ENCODE results near the gene UPB1.
"Not testable (repeated sequence)": the region's sequence is repeated elsewhere in the genome, so short reads cannot be mapped to it uniquely, and the experiment has no call there.

Gene UPB1

DNA sequence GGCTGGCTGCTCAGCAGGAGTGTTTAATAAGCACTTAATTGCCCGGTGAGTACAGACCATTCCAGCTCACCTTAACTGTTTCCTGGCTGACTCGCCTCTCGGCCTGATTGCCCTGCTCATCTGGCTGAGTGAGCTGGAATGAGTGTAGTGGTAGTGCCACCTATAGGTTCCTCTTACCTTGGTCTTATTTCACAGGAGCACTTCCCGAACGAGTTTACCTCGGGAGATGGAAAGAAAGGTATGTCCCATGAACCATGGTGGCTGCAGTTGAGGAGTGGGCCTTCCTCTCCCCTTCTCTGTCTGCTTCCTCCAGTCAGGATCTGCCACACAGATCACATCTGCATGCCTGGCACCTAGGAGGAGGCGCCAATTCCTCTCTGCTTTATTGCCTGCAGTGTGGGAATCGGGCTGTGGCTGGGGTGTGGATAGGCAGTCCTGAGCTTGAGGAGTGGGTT is 26.7 kb downstream of the UPB1 start:
- Histone ChIP-seq H3K9ac (ENCODE audit: insufficient read length) (no peak overlapping the region), H3K4me3 (no peak overlapping the region), H3K27ac (no peak overlapping the region), H3K9me3 (ENCODE audit: low read depth, low read length) (no peaks in the 10 kb centered on the region), H3K36me3 (ENCODE audit: insufficient read depth, low read length) (no peaks in the 10 kb centered on the region)
- no peak for DNase-seq (ENCODE audit: low read depth, low spot score)
- no peak for TF ChIP-seq POLR2AphosphoS5 (IDR thresholded peaks at IDR 0.05; ENCODE audit: borderline replicate concordance, low read depth, low read length)
- TF ChIP-seq FOXP2 (optimal IDR thresholded peaks at IDR 0.05; ENCODE audit: control extremely low read depth, extremely low read length, insufficient read depth) = no peak
- TF ChIP-seq EZH2 (IDR thresholded peaks at IDR 0.05) = no peak

DNA sequence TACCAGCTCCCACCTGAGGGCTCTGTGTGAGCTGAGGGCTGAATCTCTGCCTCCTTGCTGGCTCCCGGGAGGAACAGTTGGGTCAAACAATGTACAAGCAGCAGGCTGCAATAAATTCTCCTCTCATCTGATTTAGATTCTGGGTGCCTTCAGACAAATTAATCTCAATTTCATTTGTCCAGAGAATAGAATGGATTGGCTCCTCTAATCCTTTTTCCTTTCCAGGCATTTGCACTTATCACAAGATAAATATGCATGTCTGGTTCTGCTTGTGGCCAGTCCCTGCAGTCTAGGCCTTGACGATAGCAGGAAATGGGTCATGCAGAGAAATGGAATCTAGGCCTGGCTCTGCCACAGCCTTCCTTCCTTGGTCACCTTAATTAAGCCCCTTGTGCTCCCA is 28.7 kb downstream of the UPB1 start:
- Histone ChIP-seq H3K4me3 (no peak overlapping the region), H3K9me3 (ENCODE audit: low read depth, low read length) (no peaks in the 10 kb centered on the region), H3K27ac (no peak overlapping the region), H3K9ac (ENCODE audit: insufficient read length) (no peak overlapping the region), H3K36me3 (ENCODE audit: insufficient read depth, low read length) (no peaks in the 10 kb centered on the region)
- TF ChIP-seq FOXP2 (optimal IDR thresholded peaks at IDR 0.05; ENCODE audit: control extremely low read depth, extremely low read length, insufficient read depth) = no peak
- TF ChIP-seq POLR2AphosphoS5 (IDR thresholded peaks at IDR 0.05; ENCODE audit: borderline replicate concordance, low read depth, low read length) = no peak
- TF ChIP-seq EZH2 (IDR thresholded peaks at IDR 0.05) = no peak
- no peak for DNase-seq (ENCODE audit: low read depth, low spot score)

DNA sequence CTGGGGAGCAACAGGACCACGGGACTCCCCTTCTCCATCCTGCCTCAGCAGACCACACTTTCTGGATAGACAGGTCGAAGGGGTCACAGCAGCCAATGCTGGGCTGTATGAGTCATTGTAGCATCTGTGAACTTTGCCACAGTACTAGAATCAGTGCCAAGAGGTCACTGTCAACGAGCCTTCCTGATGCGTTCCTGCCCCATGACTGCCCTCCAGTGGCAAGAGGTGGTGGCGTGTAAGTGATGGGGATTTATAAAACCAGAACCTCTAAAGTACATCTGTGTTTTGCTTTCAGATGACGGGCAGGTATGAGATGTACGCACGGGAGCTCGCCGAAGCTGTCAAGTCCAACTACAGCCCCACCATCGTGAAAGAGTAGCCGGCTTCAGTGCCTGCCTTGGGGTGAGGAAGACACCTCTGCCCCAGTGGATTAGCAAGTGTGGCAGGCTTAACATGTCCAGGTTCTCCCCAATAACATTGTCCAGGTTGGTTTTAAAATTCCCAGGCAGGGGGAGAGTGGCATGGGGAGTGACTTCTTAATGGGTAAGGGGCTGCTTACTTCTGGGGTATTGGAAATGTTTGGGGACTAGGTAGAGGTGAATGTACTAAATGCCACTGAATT is 30.4 kb downstream of the UPB1 start:
- H3K4me3 ChIP-seq = no peak overlapping the region
- no peak overlapping the region for H3K27ac ChIP-seq
- DNase-seq (ENCODE audit: low read depth, low spot score) = no peak
- TF ChIP-seq POLR2AphosphoS5 (IDR thresholded peaks at IDR 0.05; ENCODE audit: borderline replicate concordance, low read depth, low read length) (no peak), FOXP2 (optimal IDR thresholded peaks at IDR 0.05; ENCODE audit: control extremely low read depth, extremely low read length, insufficient read depth) (no peak), EZH2 (IDR thresholded peaks at IDR 0.05) (no peak)
- H3K36me3 ChIP-seq (ENCODE audit: insufficient read depth, low read length) = no peaks in the 10 kb centered on the region
- H3K9ac ChIP-seq (ENCODE audit: insufficient read length) = no peak overlapping the region
- no peaks in the 10 kb centered on the region for H3K9me3 ChIP-seq (ENCODE audit: low read depth, low read length)

DNA sequence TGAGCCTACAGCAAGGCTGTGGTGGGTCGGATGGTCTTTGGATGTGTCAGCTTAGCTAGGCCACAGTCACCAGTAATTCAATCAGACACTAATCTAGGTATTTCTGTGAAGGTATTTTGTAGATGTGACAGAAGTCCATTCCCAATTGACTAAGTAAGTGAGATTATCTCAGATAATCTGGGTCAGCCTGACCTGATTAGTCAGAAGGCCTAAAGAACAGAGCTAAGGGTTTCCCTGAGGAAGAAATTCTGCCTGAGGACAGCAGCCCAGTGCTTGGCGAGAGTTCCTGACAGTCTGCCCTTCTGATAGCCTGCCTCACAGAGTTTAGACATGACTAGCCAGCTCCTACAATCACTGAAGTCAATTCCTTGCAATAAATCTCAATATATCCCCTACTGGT is 31.1 kb downstream of the UPB1 start:
- Histone ChIP-seq H3K27ac (no peak overlapping the region), H3K9ac (ENCODE audit: insufficient read length) (no peak overlapping the region), H3K36me3 (ENCODE audit: insufficient read depth, low read length) (no peaks in the 10 kb centered on the region), H3K4me3 (no peak overlapping the region), H3K9me3 (ENCODE audit: low read depth, low read length) (no peaks in the 10 kb centered on the region)
- TF ChIP-seq EZH2 (IDR thresholded peaks at IDR 0.05) = no peak
- TF ChIP-seq POLR2AphosphoS5 (IDR thresholded peaks at IDR 0.05; ENCODE audit: borderline replicate concordance, low read depth, low read length) = no peak
- no peak for TF ChIP-seq FOXP2 (optimal IDR thresholded peaks at IDR 0.05; ENCODE audit: control extremely low read depth, extremely low read length, insufficient read depth)
- no peak for DNase-seq (ENCODE audit: low read depth, low spot score)

DNA sequence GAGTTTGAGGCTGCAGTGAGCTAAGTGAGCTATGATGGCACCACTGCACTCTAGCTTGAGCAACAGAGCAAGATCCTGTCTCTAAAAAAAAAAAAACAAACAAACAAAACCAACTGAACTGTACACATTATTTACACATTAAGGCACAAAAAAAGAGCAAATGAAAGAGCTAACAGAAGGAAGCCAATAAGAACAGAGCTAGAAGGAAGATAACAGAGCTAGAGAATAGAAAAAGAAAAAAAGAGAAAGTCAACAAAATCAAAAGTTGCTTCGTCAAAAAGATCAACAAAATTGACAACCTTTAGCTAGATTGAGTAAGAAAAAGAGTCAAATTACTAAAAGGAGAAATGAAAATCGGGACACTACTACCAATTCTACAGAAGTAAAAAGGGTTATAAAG is 34.8 kb downstream of the UPB1 start:
- no peaks in the 10 kb centered on the region for H3K9me3 ChIP-seq (ENCODE audit: low read depth, low read length)
- DNase-seq (ENCODE audit: low read depth, low spot score) = no peak
- no peak overlapping the region for H3K27ac ChIP-seq
- no peaks in the 10 kb centered on the region for H3K36me3 ChIP-seq (ENCODE audit: insufficient read depth, low read length)
- H3K4me3 ChIP-seq = no peak overlapping the region
- TF ChIP-seq FOXP2 (optimal IDR thresholded peaks at IDR 0.05; ENCODE audit: control extremely low read depth, extremely low read length, insufficient read depth) (no peak), POLR2AphosphoS5 (IDR thresholded peaks at IDR 0.05; ENCODE audit: borderline replicate concordance, low read depth, low read length) (no peak), EZH2 (IDR thresholded peaks at IDR 0.05) (no peak)
- H3K9ac ChIP-seq (ENCODE audit: insufficient read length) = no peak overlapping the region

DNA sequence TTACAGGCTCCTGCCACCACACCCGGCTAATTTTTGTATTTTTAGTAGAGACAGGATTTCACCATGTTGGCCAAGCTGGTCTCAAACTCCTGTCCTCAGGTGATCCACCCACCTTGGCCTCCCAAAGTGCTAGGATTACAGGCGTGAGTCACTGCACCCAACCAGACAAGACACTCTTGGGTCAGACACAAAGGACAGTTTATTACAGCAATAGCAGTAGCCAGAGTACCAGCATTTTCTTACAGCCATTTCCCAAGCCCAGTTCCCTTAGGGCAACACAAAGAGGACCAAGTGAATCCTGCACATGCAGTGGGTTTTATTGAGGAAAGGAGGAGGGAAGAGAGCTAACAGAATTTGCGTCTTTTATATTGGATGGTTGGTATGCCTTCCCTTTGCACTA is 35.8 kb downstream of the UPB1 start:
- DNase-seq (ENCODE audit: low read depth, low spot score); H3K9me3 ChIP-seq (ENCODE audit: low read depth, low read length); H3K36me3 ChIP-seq (ENCODE audit: insufficient read depth, low read length); H3K9ac ChIP-seq (ENCODE audit: insufficient read length); H3K4me3 ChIP-seq; H3K27ac ChIP-seq: not testable (repeated sequence)

DNA sequence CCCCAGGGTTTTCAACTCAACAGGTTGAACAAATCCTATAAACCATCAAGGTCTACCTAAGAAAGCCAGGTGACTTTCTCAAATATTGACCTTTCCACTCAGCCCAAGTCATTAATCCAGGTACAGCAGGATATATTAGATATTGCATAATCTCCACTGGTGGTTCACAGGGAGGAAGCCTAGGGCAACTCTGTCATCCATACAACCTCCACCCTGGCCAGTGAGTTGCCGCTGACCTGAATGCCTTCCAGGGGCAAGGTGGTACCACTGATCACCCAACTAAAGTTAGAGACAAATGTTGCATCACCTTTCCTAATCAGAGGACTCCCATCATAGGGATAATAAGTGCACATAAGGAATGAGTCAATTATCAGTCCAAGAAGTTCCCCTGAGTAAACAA is 36.9 kb downstream of the UPB1 start:
- H3K9me3 ChIP-seq (ENCODE audit: low read depth, low read length) = no peaks in the 10 kb centered on the region
- H3K36me3 ChIP-seq (ENCODE audit: insufficient read depth, low read length) = no peaks in the 10 kb centered on the region
- no peak overlapping the region for H3K9ac ChIP-seq (ENCODE audit: insufficient read length)
- no peak overlapping the region for H3K27ac ChIP-seq
- no peak overlapping the region for H3K4me3 ChIP-seq
- DNase-seq (ENCODE audit: low read depth, low spot score) = no peak
- TF ChIP-seq FOXP2 (optimal IDR thresholded peaks at IDR 0.05; ENCODE audit: control extremely low read depth, extremely low read length, insufficient read depth) (no peak), EZH2 (IDR thresholded peaks at IDR 0.05) (no peak), POLR2AphosphoS5 (IDR thresholded peaks at IDR 0.05; ENCODE audit: borderline replicate concordance, low read depth, low read length) (no peak)

DNA sequence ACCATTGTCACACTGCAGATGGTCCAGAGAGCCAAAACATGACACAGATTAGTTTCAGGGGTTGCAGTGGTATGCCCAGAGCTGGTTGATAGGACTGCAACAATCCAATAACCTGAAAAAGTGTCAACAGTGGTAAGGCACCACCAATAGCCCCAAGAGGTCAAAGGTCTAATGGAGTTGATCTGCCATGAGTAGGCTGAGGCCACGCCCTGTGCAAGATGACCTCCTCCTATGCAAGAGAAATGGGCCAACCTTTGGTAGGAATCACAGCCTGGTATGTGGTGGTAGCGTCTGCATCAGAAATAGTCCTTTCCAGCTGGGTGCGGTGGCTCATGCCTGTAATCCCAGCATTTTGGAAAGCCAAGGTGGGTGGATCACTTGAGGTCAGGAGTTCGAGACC is 40.2 kb downstream of the UPB1 start:
- Histone ChIP-seq H3K9me3 (ENCODE audit: low read depth, low read length) (no peaks in the 10 kb centered on the region), H3K36me3 (ENCODE audit: insufficient read depth, low read length) (no peaks in the 10 kb centered on the region), H3K4me3 (no peak overlapping the region), H3K9ac (ENCODE audit: insufficient read length) (no peak overlapping the region), H3K27ac (no peak overlapping the region)
- TF ChIP-seq EZH2 (IDR thresholded peaks at IDR 0.05) (no peak), POLR2AphosphoS5 (IDR thresholded peaks at IDR 0.05; ENCODE audit: borderline replicate concordance, low read depth, low read length) (no peak), FOXP2 (optimal IDR thresholded peaks at IDR 0.05; ENCODE audit: control extremely low read depth, extremely low read length, insufficient read depth) (no peak)
- no peak for DNase-seq (ENCODE audit: low read depth, low spot score)

DNA sequence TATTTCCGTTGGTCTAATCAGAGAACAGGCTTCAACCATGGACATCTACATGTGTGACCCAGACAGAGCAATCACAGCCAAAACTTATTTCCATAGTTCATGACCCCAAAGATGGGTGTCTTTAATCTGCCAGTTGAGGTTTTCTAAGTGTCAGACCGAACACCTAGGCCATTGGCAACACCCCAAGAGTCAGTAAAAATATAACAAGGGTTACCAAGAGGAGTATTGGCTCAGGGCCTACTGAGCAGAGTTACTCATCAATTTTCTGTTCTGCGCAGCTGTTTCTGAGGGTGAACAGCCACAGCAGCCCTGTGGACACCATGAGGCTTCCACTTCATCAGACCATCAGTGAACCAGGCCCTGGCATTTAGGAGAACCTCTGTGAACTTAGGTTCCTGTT is 41.0 kb downstream of the UPB1 start:
- no peak for TF ChIP-seq EZH2 (IDR thresholded peaks at IDR 0.05)
- TF ChIP-seq FOXP2 (optimal IDR thresholded peaks at IDR 0.05; ENCODE audit: control extremely low read depth, extremely low read length, insufficient read depth) = no peak
- TF ChIP-seq POLR2AphosphoS5 (IDR thresholded peaks at IDR 0.05; ENCODE audit: borderline replicate concordance, low read depth, low read length) = no peak
- no peak overlapping the region for H3K27ac ChIP-seq
- no peaks in the 10 kb centered on the region for H3K9me3 ChIP-seq (ENCODE audit: low read depth, low read length)
- no peak overlapping the region for H3K4me3 ChIP-seq
- DNase-seq (ENCODE audit: low read depth, low spot score) = no peak
- no peaks in the 10 kb centered on the region for H3K36me3 ChIP-seq (ENCODE audit: insufficient read depth, low read length)
- H3K9ac ChIP-seq (ENCODE audit: insufficient read length) = no peak overlapping the region

Measured in SK-N-MC (cell line).